Urinary bladder (tissue), 4 donors: ENCODE measurements around the gene ARHGAP32. TPM values are rescaled to one million over a fixed set of nuclear protein-coding genes. Genes with fewer than 3 reads are reported as not detected.
"Not testable (repeated sequence)": the region's sequence is repeated elsewhere in the genome, so short reads cannot be mapped to it uniquely, and the experiment has no call there.

ENCODE experiments used
- DNase-seq: peaks from one replicate; pipeline ENCODE4 v3.0.0-alpha.2; 2015; ENCODE audit errors: extremely low spot score
- H3K27ac ChIP-seq: one replicate; pipeline ENCODE4 v1.5.1; 2013; ENCODE audit warnings: low read depth, mild to moderate bottlenecking, moderate library complexity
- H3K36me3 ChIP-seq: one replicate; pipeline ENCODE4 v1.6.1; 2013; ENCODE audit warnings: mild to moderate bottlenecking, moderate library complexity; ENCODE audit not compliant: insufficient read depth
- H3K4me1 ChIP-seq: one replicate; pipeline ENCODE4 v1.6.1; 2013; ENCODE audit warnings: mild to moderate bottlenecking, moderate library complexity; ENCODE audit not compliant: insufficient read depth
- H3K4me3 ChIP-seq: one replicate; pipeline ENCODE4 v1.5.1; 2013; ENCODE audit warnings: low read depth, low read length
- WGBS: extraction: QIAGEN DNeasy Blood & Tissue Kit; methylation state at CpG from one replicate; pipeline ENCODE4 v1.1.7; 2013; 5-methylcytosine and 5-hydroxymethylcytosine counted together
- polyA plus RNA-seq: library from polyadenylated mRNA; stranded (reverse); fragments of 200-250 nt; gene quantifications from one replicate; pipeline ENCODE4 v1.2.3, GENCODE V29; 2013
- total RNA-seq: library from RNA; depleted of rRNA; stranded (reverse); fragments of >200 nt; gene quantifications from one replicate; pipeline ENCODE4 v1.2.3, GENCODE V29; 2014
- donor health status: healthy with polysubstance abuse.
- donor health status: healthy.

Gene ARHGAP32
- total and polyA plus RNA-seq, 2 donors: 5.1 to 40.0 TPM

DNA sequence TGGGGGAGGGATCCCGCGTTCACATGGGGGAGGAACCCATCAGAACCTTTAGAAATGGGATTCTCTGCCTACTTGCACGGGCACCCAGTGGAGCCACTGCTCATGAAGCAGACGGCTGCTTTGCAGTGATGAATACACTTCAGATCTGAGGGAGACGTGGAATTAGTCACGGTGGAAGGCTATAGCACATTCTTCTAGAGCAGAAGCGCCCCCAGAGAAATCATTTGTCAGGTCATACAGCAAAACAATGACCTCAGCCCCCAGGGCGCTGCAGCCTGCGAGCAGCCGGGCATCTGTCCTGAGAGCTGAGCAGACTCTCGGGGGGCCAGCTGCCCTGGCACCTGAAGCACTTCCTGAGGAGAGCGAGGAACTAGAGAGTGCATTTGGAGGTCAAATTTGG, 262.1 kb downstream of the ARHGAP32 start:
- H3K27ac ChIP-seq: no peak overlapping the region

DNA sequence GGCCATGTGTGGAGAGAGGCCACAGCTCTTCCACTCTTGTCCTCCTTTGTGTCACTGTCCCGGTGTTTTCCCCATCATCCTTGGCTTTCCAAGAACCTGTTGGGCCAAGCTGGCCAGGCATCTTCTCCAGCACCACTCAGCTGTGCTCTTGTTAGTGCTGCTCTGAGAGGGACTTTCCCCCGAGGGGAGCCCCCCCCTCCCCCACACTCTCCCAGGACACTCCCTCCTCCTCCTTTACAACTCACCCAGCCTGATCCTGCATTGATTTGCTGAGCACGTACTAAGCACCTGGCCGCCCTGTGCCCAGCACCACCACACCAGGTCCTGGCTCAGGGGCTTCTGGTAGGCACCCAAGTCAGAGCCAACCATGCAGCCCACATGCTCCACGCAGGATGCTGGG, 262.7 kb downstream of the ARHGAP32 start:
- DNase-seq: no peak
- Histone ChIP-seq H3K4me1 (no peaks in the 10 kb centered on the region), H3K36me3 (no peaks in the 10 kb centered on the region), H3K27ac (no peak overlapping the region), H3K4me3 (no peak overlapping the region)
- 73% methylated on average over 5 of the region's 5 CpGs for WGBS

More for the DNA sequence above, 262.1 kb downstream of the ARHGAP32 start:
- DNase-seq: no peak
- H3K36me3 ChIP-seq: no peaks in the 10 kb centered on the region
- WGBS: 65% methylated on average over 12 of the region's 12 CpGs
- no peak overlapping the region for H3K4me3 ChIP-seq
- H3K4me1 ChIP-seq: no peaks in the 10 kb centered on the region

DNA sequence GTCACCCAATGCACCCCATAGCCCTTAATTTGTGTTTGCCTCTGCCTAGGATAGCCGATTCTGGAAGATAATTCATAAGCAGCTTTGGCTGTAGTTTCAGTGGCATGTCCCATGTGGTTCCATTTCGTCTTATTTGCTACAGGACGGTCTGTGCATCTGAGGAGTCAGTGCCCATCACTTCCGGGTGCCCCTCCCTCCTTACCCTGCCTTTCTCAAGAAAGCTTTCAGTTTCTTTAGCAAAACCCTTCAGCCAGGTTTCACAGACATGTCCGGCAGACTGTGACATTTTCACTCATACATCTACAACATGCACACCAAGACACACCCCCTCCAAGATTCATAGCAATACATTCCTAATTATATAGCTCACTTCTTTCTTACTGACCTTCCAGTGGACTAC, 263.7 kb downstream of the ARHGAP32 start:
- no peaks in the 10 kb centered on the region for H3K4me1 ChIP-seq
- H3K27ac ChIP-seq: no peak overlapping the region
- H3K4me3 ChIP-seq: no peak overlapping the region
- no peak for DNase-seq
- H3K36me3 ChIP-seq: no peaks in the 10 kb centered on the region
- 59% methylated on average over 5 of the region's 5 CpGs for WGBS

- Histone ChIP-seq H3K4me1 (no peaks in the 10 kb centered on the region), H3K27ac (no peak overlapping the region), H3K4me3 (no peak overlapping the region), H3K36me3 (no peaks in the 10 kb centered on the region)
- no peak for DNase-seq
- WGBS: 77% methylated on average over 12 of the region's 12 CpGs
Observed at GRCh38 chr11:128927683-128928336, 264.3 kb downstream of the ARHGAP32 start.

GRCh38 chr11:128927108-128927461, 265.0 kb downstream of the ARHGAP32 start:
- Histone ChIP-seq H3K36me3 (no peaks in the 10 kb centered on the region), H3K4me3 (no peak overlapping the region), H3K4me1 (no peaks in the 10 kb centered on the region), H3K27ac (no peak overlapping the region)
- DNase-seq: no peak
- WGBS: 66% methylated on average over 11 of the region's 11 CpGs

DNA sequence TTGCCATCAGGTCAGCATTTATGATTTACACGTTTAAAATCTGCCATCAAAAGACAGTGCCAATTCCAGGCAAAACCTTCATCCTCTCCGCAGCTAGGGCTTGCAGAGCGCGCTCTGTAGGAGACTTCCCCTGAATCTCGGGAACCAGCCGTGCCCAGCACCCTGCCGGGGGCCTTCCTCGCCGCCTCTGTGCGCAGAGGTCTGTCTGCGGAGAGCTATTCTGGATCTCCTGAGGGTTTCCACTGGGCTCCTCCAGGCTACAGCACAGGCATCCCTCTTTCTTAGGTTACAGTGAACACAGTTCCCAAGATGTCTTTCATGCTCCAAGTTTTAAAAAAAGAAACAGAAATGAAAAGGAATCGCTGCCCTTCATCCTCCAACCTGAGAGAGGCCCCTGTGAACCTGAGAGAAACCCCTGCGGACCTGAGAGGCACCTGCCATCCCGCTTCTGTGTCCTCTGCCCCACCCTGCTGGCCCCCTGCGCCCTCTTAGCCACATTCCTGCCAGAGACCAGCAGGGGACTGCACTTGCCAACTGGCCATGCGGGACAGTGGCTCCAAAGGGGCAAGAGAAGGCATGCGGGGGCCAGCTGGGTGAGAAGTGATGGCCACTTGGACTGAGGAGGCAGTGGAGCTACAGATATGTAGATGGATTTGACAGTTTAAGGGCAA, 265.6 kb downstream of the ARHGAP32 start:
- Histone ChIP-seq H3K36me3 (no peaks in the 10 kb centered on the region), H3K27ac (no peak overlapping the region), H3K4me3 (no peak overlapping the region), H3K4me1 (no peaks in the 10 kb centered on the region)
- DNase-seq: no peak
- 86% methylated on average over 17 of the region's 17 CpGs for WGBS

DNA sequence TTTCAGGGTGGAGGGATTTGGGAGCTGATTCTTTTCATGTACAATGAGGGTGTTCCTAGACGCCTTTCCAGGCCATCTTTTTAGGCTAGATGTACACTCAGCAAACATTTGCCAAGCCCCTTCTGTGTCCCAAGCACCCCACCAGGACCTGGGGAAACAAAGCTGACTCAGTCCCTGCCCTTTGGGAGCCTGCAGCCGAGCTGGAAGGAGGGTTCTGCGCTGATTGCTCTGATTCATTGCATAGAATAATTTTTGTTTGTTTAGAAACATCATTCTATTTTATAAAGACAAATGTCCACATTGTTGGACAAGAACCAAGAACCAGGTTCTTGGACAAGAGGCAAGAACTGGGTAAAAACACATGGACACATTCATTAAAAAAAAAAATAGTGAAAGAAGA, 266.1 kb downstream of the ARHGAP32 start:
- H3K27ac ChIP-seq: no peak overlapping the region
- no peaks in the 10 kb centered on the region for H3K36me3 ChIP-seq
- DNase-seq: no peak
- no peaks in the 10 kb centered on the region for H3K4me1 ChIP-seq
- WGBS: 72% methylated on average over 3 of the region's 3 CpGs
- H3K4me3 ChIP-seq: no peak overlapping the region

DNA sequence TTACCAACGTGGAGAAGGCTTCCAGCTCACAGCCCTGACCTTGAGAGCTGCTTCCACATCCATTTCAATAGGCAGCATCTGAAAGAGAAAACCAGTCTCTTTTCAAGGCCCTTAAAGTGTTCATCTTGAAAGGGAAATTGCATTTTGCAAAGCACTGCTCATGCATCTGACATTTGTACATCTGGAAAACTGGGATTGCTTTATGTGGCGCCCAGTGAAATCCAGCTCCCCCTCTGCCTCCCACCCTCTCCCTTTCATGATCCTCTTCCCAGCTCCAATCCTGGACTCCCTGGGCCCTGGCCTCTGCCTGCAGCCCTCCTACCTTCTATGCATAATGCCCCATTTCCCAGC, 266.9 kb downstream of the ARHGAP32 start:
- 61% methylated on average over 2 of the region's 2 CpGs for WGBS
- Histone ChIP-seq H3K4me3 (no peak overlapping the region), H3K27ac (no peak overlapping the region), H3K4me1 (no peaks in the 10 kb centered on the region), H3K36me3 (no peaks in the 10 kb centered on the region)
- no peak for DNase-seq

GRCh38 chr11:128924510-128925249, 267.4 kb downstream of the ARHGAP32 start:
- no peaks in the 10 kb centered on the region for H3K36me3 ChIP-seq
- WGBS: 83% methylated on average over 16 of the region's 16 CpGs
- no peak overlapping the region for H3K4me3 ChIP-seq
- no peak for DNase-seq
- no peak overlapping the region for H3K27ac ChIP-seq
- no peaks in the 10 kb centered on the region for H3K4me1 ChIP-seq

DNA sequence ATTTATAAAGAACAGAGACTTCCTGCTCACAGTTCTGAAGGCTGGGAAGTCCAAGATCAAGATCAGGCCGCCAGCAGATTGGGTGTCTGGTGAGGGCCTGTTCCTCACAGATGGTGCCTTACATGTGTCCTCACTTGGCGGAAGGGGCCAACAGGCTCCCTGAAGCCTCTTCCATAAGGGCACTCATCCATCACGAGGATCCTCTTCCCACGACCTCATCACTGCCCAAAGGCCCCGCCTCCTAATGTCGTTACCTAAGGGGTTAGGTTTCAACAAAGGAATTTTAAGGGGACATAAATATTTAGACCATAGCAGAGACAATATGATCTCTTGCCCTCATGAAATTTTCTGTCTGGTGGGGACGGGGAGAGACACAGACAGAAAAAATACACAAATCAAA, 268.0 kb downstream of the ARHGAP32 start:
- WGBS: 80% methylated on average over 7 of the region's 7 CpGs
- no peak for DNase-seq
- no peaks in the 10 kb centered on the region for H3K4me1 ChIP-seq
- H3K36me3 ChIP-seq: no peaks in the 10 kb centered on the region
- H3K4me3 ChIP-seq: no peak overlapping the region
- no peak overlapping the region for H3K27ac ChIP-seq

DNA sequence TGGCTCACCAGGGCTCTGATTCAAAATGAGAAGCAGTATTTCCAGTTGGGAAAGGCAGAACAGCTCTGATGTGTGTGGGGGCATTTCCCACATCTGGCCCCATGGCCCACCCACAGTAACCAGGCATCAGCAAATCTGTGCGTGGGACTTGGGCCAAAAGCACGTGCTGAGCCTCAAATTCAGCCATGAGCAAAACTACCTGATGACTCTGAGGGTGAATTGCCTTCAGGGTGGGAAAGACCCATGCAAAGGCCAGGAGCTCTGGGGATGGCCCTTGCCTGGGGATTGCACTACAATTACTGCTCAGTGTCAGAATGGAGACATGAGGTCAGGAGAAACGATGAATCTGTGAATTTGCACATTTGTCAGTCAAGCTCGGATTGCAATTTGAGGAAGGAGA, 270.3 kb downstream of the ARHGAP32 start:
- no peak for DNase-seq
- WGBS: 88% methylated on average over 4 of the region's 4 CpGs
- no peaks in the 10 kb centered on the region for H3K4me1 ChIP-seq
- H3K36me3 ChIP-seq: no peaks in the 10 kb centered on the region
- H3K27ac ChIP-seq: no peak overlapping the region
- H3K4me3 ChIP-seq: no peak overlapping the region

DNA sequence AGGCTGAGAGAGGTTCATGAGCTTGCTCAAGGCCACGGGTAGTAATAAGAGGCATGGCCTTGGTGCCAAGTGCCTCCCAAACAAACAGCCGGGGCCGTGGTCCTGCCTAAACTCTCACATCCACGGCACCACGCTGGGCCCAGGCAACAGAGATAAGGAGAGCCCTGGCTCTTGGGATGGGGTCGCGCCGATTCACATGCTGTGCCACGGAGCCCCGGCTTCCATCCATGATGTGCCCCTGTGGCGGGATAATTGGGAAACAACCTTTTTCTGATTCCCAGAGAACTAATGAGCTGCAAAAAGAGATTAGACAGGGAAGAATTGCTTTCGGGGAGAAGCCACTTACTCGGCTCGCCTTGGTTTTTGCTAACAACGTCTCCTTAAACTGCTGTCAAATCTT, 271.5 kb downstream of the ARHGAP32 start:
- Histone ChIP-seq H3K4me3 (no peak overlapping the region), H3K4me1 (no peaks in the 10 kb centered on the region), H3K27ac (no peak overlapping the region), H3K36me3 (no peaks in the 10 kb centered on the region)
- 91% methylated on average over 15 of the region's 15 CpGs for WGBS
- DNase-seq: no peak

DNA sequence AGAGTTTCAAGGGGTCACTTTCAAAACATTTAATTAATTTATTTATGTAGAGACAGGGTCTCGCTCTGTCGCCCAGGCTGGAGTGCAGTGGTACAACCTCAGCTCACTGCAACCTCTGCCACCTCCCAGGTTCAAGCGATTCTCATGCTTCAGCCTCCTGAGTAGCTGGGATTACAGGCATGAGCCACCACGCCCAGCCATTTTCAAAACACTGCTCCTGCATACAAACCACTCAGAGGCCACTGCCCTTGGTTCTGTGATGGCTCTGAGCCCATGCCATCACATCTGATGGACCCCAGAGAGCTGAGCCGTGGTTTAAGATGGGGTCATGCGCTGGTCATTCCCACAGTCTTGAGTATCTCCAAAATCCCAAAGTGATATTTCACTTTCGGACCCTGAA, 272.5 kb downstream of the ARHGAP32 start:
- H3K4me1 ChIP-seq, H3K4me3 ChIP-seq, H3K27ac ChIP-seq, DNase-seq, H3K36me3 ChIP-seq: not testable (repeated sequence)
- WGBS: 78% methylated on average over 7 of the region's 7 CpGs

DNA sequence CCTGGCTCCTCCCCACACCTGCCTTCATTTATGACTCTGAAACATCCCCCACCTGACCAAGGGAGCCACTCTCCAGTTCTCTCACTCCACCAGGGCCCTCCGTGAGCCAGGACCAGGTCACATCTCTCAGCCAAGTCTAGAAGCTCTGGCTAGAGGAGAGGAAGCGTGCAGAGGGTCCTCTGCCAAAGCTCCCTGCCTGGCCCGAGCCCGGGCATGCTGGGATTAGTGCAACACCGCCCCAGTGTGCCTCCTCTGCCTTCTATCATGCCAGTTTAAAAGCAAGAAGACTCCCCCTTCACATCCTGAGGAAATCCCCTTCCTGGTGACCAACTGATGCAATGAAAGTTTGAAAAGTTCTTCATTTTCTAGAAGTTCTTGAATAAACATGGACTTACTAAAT, 272.9 kb downstream of the ARHGAP32 start:
- no peak overlapping the region for H3K27ac ChIP-seq
- no peaks in the 10 kb centered on the region for H3K36me3 ChIP-seq
- no peak overlapping the region for H3K4me3 ChIP-seq
- DNase-seq: no peak
- 82% methylated on average over 5 of the region's 5 CpGs for WGBS
- no peaks in the 10 kb centered on the region for H3K4me1 ChIP-seq
